ENCODE data around the gene HGS.

DNA sequence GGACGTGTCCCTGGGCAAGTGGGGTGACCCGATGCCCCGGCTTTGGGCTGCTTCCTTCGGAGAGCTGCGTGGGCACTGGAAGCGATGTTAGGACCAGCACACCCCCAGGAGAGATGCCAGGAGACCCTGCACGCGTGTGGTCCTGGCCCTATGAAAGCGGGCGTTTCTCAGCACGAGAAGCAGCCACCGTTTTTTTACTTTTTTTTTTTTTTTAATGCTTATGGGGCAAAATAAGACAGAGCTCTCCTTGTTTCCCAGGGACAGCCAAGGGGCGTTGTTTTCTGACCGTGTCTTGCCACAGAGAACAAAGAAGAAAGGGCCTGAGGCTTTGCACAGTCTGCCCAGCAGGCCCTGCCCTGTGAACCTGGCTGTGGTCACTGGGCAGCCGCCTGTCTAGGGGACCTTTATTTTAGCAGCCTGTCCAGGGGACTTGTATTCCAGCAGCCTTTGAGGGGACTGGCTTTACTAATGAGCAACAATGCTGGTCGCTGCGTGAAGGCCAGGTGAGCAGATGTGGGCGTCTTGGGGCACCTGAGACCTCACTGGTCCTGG is 29.3 kb downstream of the HGS start:
- TF ChIP-seq EZH2phosphoT487 (IDR thresholded peaks at IDR 0.05) (no peak), EZH2 (IDR thresholded peaks at IDR 0.05) (no peak)
- TF ChIP-seq, protein P1, sequence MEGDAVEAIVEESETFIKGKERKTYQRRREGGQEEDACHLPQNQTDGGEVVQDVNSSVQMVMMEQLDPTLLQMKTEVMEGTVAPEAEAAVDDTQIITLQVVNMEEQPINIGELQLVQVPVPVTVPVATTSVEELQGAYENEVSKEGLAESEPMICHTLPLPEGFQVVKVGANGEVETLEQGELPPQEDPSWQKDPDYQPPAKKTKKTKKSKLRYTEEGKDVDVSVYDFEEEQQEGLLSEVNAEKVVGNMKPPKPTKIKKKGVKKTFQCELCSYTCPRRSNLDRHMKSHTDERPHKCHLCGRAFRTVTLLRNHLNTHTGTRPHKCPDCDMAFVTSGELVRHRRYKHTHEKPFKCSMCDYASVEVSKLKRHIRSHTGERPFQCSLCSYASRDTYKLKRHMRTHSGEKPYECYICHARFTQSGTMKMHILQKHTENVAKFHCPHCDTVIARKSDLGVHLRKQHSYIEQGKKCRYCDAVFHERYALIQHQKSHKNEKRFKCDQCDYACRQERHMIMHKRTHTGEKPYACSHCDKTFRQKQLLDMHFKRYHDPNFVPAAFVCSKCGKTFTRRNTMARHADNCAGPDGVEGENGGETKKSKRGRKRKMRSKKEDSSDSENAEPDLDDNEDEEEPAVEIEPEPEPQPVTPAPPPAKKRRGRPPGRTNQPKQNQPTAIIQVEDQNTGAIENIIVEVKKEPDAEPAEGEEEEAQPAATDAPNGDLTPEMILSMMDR (IDR thresholded peaks at IDR 0.05) = no peak

All from neural progenitor cell (in vitro differentiated cells).